22Rv1 (cell line): ENCODE data around the gene TOMM20.
"Not testable (repeated sequence)": the region's sequence is repeated elsewhere in the genome, so short reads cannot be mapped to it uniquely, and the experiment has no call there.

Source experiments
- H3K27ac ChIP-seq: fragments of 450-650 bp; 2 replicates; pipeline ENCODE4 v1.5.1; 2017
- ZFX ChIP-seq: fragments of 450-650 bp; IDR thresholded peaks from 2 replicates; pipeline ENCODE4 v1.6.1; 2017; ENCODE audit warnings: antibody characterized with exemption, borderline replicate concordance
- TF ChIP-seq, protein P1 (sequence below): fragments of 450-650 bp; IDR thresholded peaks from 2 replicates; pipeline ENCODE4 v1.5.1; 2017; ENCODE audit warnings: mild to moderate bottlenecking

TOMM20 gene

DNA sequence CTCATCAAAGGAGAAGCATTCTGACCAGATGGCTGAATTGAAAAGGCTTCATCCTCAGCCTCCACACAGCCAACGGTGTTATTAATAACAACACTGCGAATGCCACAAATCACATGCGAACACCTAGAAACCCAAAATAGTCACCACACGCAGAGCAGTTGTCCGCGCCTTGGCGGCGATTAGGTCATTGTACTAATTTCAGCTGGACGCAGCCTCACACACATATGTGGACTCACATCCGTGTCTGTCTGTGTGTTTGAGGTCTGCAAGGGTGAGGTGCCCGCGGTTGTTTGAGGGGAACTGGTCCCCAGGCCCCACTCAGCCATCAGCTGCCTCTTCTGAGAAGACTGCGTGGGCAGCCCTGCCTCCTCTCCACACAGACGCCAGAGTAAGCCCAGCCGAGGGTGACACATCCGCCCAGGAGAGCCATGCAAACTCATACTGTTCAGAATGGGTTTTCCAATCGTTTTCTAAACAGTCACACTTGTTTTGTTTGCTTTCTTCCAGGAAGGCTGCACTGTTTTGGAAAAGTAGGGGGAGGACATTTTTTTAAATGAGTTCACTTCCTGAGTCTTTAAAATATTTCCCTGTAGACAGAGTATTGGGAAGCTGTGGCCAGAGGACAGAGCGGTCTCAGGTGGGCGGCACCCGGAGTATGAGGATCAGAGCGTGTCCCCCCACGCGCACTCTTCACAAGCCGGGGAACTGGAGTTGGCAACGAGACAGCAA is 53.4 kb downstream of the TOMM20 start:
- no peak for TF ChIP-seq ZFX
- no peak overlapping the region for H3K27ac ChIP-seq

- no peak for TF ChIP-seq ZFX
- TF ChIP-seq, protein P1, sequence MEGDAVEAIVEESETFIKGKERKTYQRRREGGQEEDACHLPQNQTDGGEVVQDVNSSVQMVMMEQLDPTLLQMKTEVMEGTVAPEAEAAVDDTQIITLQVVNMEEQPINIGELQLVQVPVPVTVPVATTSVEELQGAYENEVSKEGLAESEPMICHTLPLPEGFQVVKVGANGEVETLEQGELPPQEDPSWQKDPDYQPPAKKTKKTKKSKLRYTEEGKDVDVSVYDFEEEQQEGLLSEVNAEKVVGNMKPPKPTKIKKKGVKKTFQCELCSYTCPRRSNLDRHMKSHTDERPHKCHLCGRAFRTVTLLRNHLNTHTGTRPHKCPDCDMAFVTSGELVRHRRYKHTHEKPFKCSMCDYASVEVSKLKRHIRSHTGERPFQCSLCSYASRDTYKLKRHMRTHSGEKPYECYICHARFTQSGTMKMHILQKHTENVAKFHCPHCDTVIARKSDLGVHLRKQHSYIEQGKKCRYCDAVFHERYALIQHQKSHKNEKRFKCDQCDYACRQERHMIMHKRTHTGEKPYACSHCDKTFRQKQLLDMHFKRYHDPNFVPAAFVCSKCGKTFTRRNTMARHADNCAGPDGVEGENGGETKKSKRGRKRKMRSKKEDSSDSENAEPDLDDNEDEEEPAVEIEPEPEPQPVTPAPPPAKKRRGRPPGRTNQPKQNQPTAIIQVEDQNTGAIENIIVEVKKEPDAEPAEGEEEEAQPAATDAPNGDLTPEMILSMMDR: no peak
- peak overlapping the region; percentile 18; the same call in 1 of the 2 replicates for H3K27ac ChIP-seq
Observed at GRCh38 chr1:235074523-235075047, 54.1 kb downstream of the TOMM20 start.

- H3K27ac ChIP-seq: peak overlapping the region; percentile 18; the same call in 1 of the 2 replicates
- no peak for TF ChIP-seq ZFX
- TF ChIP-seq, protein P1: no peak
Observed at GRCh38 chr1:235073968-235074522, 54.6 kb downstream of the TOMM20 start.

DNA sequence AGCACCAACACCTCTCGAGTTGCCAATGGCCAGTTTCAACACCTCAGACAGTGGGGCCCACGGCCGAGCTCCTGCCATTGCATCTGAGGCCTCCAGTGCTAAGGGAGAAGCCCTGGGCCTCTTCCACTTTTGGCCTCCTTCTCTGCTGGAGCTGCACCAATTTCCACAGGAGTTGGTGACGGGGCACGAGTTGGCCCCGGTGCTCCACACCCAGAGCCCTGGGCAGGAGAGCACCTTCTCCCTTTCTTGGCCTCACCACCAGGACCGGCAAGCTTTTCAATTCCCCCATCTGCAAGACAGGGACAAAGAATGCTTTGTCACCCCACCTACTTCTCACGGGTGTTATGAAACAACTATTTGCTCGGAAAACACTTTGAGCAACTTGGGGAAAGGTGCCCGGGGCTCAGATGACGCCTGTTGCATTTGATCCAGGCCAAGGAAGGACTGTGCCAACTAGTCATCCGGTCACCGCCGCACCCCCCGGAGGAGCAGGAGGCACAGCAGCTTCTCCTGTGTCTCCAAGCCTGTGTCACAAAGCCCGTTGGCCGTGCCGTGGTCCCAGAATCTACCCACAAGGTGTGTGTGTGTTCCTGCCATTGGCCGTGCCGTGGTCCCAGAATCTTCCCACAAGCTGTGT is 55.2 kb downstream of the TOMM20 start:
- peak overlapping the region; percentile 18; the same call in 1 of the 2 replicates for H3K27ac ChIP-seq
- TF ChIP-seq ZFX: no peak
- TF ChIP-seq, protein P1: no peak

DNA sequence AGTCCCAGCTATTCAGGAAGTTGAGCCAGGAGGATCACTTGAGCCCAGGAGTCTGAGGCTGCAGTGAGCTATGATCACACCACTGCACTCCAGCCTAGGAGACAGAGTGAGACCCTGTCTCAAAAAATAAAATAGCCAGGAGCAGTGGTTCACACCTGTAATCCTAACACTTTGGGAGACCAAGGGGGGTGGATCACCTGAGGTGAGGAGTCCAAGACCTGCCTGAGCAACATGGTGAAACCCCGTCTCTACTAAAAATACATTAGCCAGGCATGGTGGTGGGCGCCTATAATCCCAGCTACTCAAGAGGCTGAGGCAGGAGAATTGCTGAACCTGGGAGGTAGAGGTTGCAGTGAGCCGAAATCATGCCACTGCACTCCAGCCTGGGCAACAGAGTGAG is 56.1 kb downstream of the TOMM20 start:
- H3K27ac ChIP-seq: not testable (repeated sequence)

DNA sequence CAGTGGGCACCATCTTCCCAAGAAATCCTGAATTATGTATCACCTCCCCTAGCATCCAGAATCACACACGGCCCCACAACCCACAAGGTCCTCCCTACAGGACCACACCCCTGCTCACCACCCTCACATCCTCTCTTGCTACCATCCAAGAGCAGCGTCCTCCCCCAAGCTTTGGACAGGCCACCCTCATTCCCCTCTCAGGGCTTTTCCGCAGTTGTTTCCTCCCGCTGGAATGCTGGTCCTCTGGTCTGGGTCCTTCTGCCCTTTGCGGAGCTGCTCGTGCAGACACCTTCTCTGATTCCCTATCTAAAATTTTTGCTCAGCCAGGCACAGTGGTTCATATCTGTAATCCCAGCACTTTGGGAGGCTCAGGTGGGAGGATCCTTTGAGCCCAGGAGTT is 56.5 kb downstream of the TOMM20 start:
- TF ChIP-seq, protein P1: no peak
- TF ChIP-seq ZFX: no peak
- no peak overlapping the region for H3K27ac ChIP-seq

- no peak for TF ChIP-seq ZFX
- TF ChIP-seq, protein P1: no peak
- no peak overlapping the region for H3K27ac ChIP-seq
Observed at GRCh38 chr1:235070819-235071218, 57.8 kb downstream of the TOMM20 start.
